Medulla oblongata (tissue), 1 donor: ENCODE results near the gene HECW1.

Experiments used
- DNase-seq: peaks from one replicate; pipeline ENCODE4 v3.0.0-alpha.2; 2015; ENCODE audit errors: extremely low spot score

The HECW1 gene

DNA sequence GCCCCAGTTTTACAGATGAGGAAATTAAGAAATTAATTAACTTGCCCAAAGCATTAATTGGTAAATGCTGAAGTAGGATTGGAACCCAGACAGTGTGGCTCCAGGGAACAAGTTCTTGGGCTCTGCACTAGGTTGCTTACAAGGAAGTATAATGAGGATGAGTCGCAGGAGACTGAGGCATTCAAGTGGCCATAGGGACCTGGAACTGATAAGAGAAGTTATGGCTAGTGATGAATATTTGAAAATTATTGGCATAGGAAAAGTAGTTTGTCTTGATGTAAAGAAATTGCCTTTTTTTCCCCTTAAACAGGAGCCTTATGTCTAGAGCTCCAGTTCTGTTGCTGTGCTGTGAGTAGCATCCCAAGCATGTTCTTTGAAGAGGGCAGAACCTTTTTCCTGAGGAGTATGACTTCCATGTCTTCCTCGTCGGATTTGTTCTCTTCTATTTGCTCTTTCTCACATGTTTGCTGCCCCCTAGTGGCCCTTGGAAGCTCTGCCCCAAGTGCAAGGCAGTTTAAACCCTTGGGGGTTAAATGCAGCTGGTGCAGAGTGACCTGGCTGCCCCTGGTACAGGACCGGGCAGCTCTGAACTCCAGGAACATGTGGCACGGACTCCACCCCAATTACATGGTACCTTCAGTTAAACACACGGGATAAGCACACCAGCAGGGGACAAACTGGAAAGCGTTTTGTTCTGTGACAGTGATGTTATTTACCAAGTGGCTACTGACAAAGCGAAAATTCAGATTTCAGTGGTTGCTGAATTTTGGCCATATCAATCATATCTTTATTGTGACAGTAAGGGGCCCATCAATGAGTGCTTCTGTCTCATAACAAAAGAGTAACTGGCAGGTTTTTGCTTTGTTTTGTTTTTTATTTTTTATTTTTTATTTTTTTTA is 148.8 kb downstream of the HECW1 start:
- DNase-seq: peak; percentile 90

DNA sequence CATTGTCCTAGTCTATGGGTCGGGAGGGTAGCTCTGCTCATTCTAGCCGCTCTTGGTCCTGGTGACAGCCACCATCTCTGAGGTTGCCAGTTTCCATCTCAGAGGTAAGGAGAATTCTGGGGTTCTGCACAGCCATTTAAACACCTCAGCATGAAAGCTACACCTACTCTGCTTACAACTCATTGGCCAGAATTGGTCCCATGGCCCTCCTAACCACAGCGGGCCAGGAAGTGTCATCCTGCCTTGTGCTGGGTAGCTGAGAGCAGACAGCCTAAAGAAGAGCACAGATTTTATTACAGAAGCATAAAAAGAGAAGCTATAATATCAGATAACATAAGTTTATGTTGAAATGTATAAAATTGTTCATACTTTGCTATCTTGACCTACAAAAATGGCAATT is 152.7 kb downstream of the HECW1 start:
- DNase-seq: no peak

DNA sequence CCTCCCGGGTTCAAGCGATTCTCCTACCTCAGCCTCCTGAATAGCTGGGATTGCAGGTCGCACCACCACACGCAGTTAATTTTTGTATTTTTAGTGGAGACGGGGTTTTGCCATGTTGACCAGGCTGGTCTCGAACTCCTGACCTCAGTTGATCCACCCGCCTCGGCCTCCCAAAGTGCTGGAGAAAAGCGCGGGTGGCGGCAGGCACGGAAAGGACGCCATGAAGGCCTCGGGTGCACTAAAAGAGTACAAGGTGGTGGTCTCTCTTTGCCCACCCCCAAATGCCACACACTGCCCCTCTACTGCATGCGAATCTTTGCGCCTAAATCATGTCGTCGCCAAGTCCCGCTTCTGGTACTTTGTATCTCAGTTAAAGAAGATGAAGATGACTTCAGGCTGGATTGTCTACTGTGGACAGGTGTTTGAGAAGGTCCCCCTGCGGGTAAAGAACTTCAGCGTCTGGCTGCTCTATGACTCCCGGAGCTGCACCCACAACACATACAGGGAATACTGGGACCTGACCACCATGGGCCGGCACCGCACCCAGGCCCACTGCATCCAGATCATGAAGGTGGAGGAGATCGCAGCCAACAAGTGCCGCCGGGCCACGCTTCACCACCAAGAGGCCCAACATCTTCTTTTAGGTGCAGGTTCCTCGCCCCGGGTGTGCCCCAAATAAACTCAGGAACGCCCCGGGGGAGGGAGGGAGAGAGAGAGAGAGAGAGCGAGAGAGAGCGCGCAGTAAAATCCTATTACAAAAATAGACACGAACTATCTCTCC is 161.7 kb downstream of the HECW1 start:
- DNase-seq: no peak

DNA sequence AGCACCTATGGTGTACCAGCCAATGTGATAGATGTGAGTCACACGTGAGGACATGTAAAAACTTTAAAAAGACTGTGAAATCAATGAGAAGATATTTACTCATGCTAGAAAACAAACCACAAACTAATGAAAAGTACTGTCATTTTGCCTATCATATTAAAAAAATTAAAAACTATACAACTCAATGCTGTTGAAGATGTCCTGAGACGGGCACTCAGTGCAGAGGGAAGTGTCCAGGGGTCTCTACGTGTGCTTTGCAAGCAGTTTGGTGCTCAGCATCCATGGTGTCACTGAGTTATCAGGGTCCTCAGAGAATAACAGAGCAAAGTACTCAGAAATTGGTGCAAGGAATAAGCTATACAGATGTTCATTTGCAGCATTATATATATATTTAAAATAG is 162.3 kb downstream of the HECW1 start:
- DNase-seq: no peak

DNA sequence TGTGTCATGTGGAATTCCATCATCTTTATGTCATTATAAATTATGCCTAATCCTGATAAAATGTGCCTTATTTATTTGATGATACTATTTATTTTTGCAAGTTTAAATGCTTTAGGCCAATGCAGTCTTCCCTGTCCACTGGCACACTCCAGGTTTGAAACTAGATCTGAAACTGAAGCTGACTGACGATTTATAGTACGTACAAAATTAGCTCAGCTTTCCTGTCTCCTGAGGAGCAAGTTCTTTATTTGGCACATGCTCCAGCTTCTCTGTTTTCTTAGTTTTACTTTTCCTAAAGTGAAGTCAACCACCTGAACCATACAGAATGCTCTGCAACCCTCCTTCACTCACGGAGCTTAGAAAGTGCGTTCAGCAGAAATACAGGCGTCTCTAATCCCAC is 164.1 kb downstream of the HECW1 start:
- no peak for DNase-seq

DNA sequence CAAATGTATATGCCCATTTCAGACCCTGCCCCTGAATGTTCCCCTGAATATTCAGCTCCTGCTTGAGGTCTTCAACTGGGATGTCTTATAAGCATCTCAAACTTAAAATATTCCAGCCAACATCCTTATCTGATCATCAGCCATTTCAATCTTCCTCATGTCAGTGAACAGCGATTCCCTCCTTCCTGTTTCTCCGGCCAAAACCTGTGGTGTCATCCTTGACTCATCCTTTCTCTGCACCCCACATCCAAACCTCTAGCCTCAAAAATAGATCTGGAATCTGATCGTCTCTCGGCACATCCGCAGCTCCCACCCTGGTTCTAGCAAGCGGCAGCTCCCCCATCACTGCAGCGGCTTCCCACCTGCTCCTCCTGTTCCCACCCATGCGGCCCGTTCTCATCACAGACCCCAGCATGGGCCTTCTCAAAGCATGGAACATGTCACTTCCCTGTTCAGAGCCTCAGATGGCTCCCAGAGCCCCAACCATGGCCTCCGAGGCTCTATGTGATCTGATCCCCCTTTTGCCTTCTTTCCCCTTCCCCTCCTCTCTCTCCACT is 165.7 kb downstream of the HECW1 start:
- DNase-seq: no peak

DNA sequence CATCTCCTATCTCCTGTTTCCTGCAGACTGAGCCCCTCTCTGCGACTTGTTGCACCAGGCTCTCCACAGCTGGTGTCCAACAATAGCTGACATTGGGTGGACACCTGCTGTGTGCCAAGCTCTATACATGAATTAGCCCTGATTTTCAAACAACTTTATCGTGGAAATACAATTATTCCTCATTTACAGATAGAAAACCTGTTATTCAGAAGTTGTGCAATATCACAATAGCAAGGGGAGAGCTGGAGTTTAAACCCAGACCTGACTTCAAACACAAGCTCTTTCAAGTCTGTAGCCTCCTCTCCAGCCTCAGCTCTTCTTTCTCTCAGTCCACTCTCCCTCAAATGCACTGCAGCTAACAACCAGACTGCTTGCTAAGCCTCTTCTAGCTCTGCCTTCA is 168.8 kb downstream of the HECW1 start:
- DNase-seq: no peak

DNA sequence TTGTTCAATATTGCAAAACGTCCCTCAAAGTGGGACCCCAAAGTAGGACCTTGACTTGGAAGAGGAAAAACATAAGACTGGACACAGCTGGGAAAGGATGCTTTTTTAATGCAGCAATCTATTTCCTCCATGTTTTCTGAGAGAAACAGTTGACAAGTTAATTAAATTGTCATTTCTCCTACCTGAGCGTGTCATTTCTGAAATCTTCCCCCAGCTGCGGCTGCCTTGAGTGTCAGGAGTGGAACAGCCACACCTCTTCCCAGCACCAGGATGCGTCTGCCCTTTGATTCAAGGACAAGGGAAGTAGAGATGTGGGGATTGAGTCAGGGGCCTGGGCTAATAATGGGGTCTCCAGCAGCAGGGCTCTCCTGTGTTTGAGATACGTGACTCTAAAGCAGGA is 171.3 kb downstream of the HECW1 start:
- DNase-seq: no peak

DNA sequence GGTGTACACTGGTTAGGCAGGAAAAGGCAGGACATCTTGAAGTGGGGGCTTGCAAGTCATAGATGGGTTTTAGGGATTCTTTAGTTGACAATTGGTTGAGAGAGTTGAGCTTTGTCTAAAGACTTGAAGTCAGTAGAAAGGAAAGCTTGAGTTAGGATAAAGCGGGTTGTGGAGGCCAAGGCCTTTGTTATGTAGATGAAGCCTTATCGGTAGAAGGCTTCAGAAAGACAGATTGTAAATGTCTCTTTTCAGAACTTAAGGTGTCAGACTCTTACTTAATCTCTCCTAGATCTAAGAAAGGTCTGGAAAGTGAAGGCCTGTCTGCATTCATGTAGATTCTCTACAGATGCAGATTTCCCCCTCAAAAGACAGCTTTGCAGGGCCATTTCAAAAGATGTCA is 177.4 kb downstream of the HECW1 start:
- no peak for DNase-seq

DNA sequence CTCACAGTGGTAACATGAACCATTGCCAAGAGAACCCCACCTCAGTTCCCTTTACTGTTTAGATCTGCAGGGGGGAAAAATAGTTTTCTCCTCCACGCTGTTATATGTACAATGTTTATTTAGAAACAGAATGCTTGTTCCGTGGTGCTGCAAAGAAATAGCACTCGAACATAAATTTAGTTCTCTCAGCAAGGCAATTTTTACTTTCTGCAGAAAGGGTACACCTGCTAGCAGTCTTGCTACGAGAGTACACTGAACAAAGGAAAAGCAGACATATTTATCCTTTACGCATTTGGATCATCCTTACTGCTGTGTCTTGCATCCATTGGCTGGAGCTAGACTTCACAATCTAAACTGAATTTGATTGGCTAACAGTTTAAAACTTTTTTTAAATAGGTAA is 178.5 kb downstream of the HECW1 start:
- DNase-seq: no peak

DNA sequence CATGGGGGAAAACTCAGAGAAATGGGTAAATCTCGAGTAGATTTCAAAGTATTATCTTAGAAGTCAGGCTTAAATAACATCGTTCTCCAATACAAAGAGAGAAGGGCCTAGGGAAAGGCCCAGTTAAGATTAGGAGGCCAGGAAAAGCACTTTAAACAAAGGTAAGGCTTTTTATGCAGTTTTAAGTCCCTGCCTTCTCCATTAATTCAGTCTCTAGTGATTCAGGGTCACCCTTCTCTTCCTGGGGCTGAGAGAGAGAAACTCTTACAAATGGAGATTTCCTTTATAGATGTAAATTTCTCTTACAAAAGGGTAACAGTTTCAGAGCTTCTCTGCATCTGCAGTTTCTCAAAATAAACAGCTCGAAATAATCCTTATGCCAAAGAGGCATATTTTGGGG is 179.3 kb downstream of the HECW1 start:
- no peak for DNase-seq

DNA sequence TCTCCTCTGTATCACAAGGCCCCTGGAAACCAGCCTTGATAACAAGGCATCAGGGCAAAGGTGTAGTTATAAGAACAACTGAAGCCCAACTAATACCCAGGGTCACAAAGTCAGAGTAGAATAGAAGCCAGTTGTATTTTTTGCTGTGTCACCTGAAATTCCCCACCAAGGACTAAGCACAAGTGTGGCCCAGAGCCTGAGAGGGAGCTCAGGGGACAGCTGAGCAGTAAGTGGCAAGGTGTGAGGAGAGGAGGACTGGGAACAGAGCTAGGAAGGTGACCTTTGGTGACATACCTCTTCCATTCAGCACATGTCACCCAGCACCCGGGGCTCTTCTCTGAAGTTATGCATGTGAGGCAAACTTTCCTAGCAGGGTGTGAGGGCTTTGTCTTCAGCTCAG is 179.9 kb downstream of the HECW1 start:
- DNase-seq: no peak

DNA sequence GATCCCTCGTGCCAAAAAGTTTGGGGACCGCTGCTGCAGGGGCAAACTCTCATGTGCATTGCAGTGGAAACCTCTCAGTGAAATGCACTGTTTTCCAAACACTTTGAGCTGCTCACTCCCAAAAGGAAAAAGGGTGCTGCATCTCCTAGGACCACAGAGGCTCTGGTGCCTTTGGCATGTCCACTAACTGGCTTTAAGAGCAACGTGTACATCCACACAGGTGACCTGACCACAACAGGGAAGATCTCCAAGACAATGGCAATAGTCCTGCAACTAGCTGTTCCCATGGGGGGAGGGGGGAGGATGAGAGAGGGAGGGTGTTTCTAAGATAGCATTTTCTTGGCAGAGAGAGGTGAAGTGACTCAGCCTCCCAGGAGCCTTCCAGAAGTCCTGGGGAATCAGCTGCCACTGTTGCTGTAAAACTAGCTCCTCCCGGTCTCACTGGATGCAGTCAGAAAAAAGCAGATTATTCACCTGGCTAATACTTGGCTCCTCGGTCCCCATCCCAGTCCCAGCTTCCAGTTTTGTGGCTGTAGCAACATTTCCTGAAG is 181.7 kb downstream of the HECW1 start:
- DNase-seq: no peak

DNA sequence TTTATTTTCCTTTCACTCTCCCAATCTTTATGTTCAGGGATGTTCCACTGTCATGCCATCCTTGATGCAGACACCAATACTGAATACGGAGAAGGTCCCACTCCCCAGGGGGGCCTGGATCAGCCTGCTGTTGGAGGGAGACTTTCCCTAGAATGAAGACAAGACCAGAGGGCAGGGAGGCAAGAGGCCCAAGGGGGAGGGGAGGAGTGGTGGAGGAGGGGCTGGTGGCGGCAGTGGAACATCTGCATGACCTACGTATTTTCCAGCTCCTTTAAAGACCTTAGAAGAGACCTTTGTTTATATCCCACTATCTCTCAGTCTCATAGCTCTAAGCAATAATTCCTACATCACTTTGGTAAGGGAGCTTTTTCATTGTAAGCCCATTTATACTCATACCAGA is 183.0 kb downstream of the HECW1 start:
- no peak for DNase-seq

DNA sequence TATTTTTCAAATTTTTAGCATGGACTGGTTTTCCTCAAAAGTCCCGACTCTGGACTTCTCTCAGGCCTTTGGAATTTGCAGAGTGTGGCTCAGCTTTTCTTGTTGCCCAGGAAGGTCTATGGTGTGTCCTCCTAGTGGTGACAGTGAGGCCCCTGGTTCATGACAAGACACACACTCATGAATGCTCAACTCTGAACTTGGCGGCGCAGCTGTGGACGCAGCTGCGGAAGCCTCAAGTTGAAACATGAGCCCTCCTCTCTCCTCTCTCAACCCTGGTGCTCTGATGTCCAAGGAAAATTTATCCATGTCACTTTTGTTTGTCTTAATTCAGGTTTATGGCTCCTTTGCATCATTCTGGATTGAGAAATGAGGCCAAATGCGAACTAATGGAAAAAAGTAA is 183.9 kb downstream of the HECW1 start:
- DNase-seq: no peak

DNA sequence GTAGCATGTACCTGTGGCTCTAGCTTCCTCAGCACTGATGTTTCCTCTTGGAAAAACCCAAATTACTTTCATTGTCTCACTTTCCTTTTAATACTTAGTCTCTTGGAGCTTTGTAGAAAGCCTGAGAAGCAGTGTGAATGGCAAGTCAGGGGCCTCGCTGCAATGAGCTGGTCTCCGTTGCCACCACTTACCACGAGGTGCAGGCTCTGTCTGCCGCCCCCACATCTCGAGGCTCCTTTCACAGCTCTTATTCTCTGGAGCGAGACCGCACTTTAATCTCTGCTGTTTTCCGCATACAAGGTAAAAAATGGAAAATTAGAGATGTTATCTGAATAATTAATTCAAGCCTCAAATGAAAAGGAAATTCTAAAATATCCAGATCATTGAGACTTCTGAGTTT is 186.2 kb downstream of the HECW1 start:
- no peak for DNase-seq

DNA sequence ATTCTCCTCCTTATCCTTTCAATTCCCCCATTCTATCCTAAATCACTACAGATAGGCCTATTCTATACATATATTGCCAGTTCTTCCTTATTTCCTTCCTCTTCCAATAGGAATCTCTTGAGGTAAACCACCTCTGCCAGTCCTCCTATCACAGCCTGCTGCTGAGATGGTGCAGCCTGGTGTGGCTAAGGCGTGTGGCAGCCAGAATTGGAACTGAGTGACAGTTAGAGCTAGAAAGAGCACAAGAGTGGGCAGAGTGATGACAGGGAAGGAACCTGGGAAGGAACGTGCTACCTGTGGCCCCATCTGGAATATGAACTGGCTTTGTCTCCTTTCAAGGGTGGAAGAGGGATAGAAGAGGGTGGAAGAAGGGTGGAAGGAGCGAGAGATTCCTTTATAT is 187.7 kb downstream of the HECW1 start:
- no peak for DNase-seq

DNA sequence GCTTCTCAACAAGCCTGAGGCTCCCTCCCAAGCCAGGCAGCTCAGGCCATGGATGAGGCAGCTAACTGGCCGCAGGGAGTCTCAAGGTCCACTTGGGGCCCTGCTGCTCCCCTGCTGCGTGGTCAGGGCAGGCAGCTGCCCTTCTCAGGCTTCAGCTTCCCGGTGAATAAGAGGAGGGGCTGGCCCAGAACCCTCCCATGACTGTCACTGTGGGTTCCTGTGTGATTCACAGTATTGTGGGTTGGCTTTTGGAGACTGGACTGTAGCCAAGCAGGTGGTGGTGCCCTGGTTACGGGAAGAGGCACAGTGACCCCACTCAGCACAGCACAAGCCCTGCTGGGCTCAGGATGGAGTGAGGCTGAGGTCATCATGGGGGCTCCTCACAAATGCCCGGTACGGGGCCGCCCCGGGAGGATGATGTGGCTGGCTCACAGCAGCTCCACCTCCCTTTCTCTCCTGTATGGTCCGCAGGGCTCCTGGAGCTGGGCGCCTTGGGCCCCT is 189.8 kb downstream of the HECW1 start:
- no peak for DNase-seq

DNA sequence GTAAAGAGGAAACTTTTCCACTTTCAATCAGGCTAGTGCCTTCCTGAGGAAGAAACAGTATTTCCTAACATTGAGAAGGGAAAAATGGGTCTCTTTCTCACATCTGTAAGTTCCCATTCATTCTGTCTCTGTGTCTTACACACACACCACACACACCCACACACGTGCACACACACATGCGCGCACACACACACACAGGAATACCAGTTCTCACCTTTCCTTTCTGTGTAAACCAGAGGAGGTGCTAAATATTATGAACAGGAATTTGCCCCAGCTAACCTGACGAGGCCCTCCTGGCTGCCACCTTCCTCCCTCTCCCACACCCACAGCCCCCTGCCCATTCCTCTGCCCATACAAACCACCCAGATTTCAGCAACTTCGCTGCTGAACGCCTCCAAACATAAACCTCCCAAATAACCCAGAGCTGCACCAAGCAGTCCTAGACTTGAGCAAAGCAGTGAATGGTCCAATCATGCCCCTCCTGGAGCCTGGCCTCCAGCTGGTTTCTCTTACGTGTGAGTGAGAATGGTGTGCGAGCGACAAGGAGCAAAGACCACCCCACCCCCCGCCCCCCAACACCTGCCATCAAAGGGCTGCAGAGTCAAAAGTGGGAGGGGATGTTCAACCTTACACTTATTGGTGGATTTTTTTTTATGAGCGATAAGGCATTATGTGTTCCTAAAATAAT is 190.5 kb downstream of the HECW1 start:
- no peak for DNase-seq

DNA sequence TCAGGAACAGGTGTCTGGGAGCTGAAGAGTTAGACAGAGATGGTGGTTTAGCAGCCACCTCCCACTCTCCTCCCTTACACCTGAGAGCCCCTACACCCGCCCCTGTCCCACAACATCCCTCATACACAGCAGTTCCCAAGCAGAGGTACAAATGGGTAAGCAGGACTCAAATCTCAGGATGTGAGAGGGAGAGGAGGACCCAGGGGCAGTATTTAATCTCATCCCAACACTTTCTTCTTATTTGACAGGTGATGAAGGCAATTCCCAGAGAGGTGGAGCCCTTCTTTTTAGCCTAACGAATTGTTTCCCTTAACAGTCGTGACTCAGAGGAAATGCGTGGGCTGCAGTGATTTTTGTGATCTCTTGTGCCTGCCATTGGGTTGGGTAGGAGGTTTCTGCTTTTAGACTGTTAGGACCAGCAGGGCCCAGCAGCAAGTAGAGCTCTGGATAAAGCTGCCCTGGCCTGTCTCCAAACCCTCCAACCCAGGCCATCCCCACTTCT is 191.3 kb downstream of the HECW1 start:
- DNase-seq: no peak

DNA sequence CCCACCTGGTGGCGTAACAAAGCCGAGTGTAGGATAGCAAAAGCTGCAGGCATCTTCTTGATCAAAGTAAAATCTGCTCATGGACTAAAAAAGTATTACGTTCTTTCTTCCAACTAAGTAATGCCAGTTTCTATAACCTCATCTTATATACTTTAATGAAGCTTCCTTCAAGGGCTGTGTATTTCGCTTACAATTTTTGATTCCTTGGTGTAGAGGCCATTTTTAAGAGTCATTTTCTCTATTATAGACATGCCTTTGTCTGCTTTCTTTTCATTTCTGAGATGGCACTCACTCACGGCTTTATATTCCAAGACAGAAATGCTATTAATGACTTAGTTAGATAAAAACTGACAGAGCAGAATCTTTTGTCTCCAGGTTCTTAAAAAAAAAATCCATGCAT is 194.0 kb downstream of the HECW1 start:
- DNase-seq: no peak

DNA sequence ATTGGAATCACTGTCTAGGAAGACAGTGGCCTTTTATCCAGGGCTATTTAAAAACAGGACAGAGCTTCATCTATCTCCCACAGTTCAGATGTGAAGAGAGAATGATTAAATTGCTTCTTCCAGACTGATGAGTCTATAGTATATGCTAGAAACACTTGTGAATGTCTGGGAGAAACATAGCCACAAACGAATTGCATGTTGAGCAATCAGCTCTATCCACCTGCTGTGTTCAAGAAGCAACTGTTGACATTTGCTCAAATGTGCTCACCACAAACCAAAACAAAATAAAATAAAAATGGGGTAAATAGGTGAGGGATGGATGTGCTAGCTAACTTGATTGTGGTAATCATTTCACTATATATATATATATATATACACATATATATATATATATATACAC is 195.1 kb downstream of the HECW1 start:
- no peak for DNase-seq
